Fibroblast of skin of left biceps (primary cell): Measurements from ENCODE around the gene MFRP.
"Not testable (repeated sequence)": the region's sequence is repeated elsewhere in the genome, so short reads cannot be mapped to it uniquely, and the experiment has no call there.

Source experiments
- DNase-seq, 2 experiments: peaks; one replicate each; pipeline ENCODE4 v3.0.0-alpha.2; 2013; ENCODE audit warnings: low read depth in 2 of 2

MFRP gene

GRCh38 chr11:119346605-119347004, at the start of gene MFRP:
MFRP (minus strand) TSS chr11:119346705; CDS start chr11:119346513, 192 bp downstream.
- no peak for DNase-seq

- no peak for DNase-seq
Observed at GRCh38 chr11:119391275-119391674, 44.8 kb upstream of the MFRP start.

GRCh38 chr11:119389611-119390254, 43.2 kb upstream of the MFRP start:
- no peak for DNase-seq

- no peak for DNase-seq
Observed at GRCh38 chr11:119388103-119388502, 41.6 kb upstream of the MFRP start.

- DNase-seq, result no peak
Observed at GRCh38 chr11:119384332-119384731, 37.8 kb upstream of the MFRP start.

GRCh38 chr11:119382513-119382912, 36.0 kb upstream of the MFRP start:
- DNase-seq, result not testable (repeated sequence)

- no peak for DNase-seq
Observed at GRCh38 chr11:119382101-119382500, 35.6 kb upstream of the MFRP start.

- peak; percentile 83 for DNase-seq
Observed at GRCh38 chr11:119381181-119381988, 34.9 kb upstream of the MFRP start, which contains the start of gene USP2. USP2 (minus strand) TSS chr11:119381690; CDS start chr11:119373480, 8,210 bp downstream.

GRCh38 chr11:119380827-119381180, 34.3 kb upstream of the MFRP start:
- DNase-seq, result no peak

- DNase-seq, result no peak
Observed at GRCh38 chr11:119380160-119380826, 33.8 kb upstream of the MFRP start.

GRCh38 chr11:119378851-119379465, 32.5 kb upstream of the MFRP start:
- DNase-seq, result no peak

- DNase-seq, result no peak
Observed at GRCh38 chr11:119377961-119378667, 31.6 kb upstream of the MFRP start.

- DNase-seq, result no peak
Observed at GRCh38 chr11:119377112-119377901, 30.8 kb upstream of the MFRP start.

GRCh38 chr11:119376197-119376847, 29.8 kb upstream of the MFRP start:
- no peak for DNase-seq

GRCh38 chr11:119375337-119376196, 29.1 kb upstream of the MFRP start:
- peak in 1 of 2 experiments; percentile 9 for DNase-seq

- no peak for DNase-seq
Observed at GRCh38 chr11:119374632-119375336, 28.3 kb upstream of the MFRP start.

- peak; percentile 29 to 47 for DNase-seq
Observed at GRCh38 chr11:119373921-119374631, 27.6 kb upstream of the MFRP start.
